OCI-LY3 (cell line): ENCODE data around the gene CFAP410.

Experiments used
- EZH2phosphoT487 ChIP-seq: fragments of 200-600 bp; shearing (Covaris generic); IDR thresholded peaks from 2 replicates; pipeline ENCODE4 v1.6.1; 2018; ENCODE audit warnings: antibody characterized with exemption, mixed run types, low read depth
- TF ChIP-seq, protein P1 (sequence below): fragments of 200-600, 300-600 bp; sonication (generic); IDR thresholded peaks from 2 replicates; pipeline ENCODE4 v1.5.1; 2014; ENCODE audit warnings: antibody characterized with exemption, low read length, low read depth

- TF ChIP-seq, protein P1, sequence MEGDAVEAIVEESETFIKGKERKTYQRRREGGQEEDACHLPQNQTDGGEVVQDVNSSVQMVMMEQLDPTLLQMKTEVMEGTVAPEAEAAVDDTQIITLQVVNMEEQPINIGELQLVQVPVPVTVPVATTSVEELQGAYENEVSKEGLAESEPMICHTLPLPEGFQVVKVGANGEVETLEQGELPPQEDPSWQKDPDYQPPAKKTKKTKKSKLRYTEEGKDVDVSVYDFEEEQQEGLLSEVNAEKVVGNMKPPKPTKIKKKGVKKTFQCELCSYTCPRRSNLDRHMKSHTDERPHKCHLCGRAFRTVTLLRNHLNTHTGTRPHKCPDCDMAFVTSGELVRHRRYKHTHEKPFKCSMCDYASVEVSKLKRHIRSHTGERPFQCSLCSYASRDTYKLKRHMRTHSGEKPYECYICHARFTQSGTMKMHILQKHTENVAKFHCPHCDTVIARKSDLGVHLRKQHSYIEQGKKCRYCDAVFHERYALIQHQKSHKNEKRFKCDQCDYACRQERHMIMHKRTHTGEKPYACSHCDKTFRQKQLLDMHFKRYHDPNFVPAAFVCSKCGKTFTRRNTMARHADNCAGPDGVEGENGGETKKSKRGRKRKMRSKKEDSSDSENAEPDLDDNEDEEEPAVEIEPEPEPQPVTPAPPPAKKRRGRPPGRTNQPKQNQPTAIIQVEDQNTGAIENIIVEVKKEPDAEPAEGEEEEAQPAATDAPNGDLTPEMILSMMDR, result no peak
- TF ChIP-seq EZH2phosphoT487, result no peak
Measured at GRCh38 chr21:44294391-44295162, 44.6 kb downstream of the CFAP410 start.
